ENCODE measurements around the gene TNFRSF14. TPM values are rescaled to one million over a fixed set of nuclear protein-coding genes. Genes with fewer than 3 reads are reported as not detected.
A peak's percentile ranks its signal among the peaks of the same experiment; 100 is the strongest.

Gene TNFRSF14
- total and polyA plus RNA-seq, 4 donors, result 33.9 to 137 (median 72.4) TPM

GRCh38 chr1:2612591-2613365 lies 56.6 kb downstream of the TNFRSF14 start:
- no peaks in the 10 kb centered on the region for H3K27me3 ChIP-seq (ENCODE audit: control insufficient read depth in 1 of 2, insufficient read depth in 2 of 2, low read length in 1 of 2)
- H3K4me3 ChIP-seq (ENCODE audit: low read length in 2 of 2), result no peak overlapping the region
- DNase-seq (peak; percentile 33 to 53), ATAC-seq (ENCODE audit: low FRiP score) (no peak)
- peaks cover 11% of the 10 kb centered on the region for H3K9me3 ChIP-seq (ENCODE audit: control insufficient read depth, low read length)
- intact Hi-C loops (cut with DNase I), result no loop called here
- H3K36me3 ChIP-seq (ENCODE audit: control insufficient read depth in 1 of 2, insufficient read depth in 2 of 2, low read length in 1 of 2), result no peaks in the 10 kb centered on the region
- H3K27ac ChIP-seq (ENCODE audit: low read depth in 1 of 2, low read length in 2 of 2), result no peak overlapping the region
- 87% methylated on average over 11 of the region's 11 CpGs for WGBS, 2 donors
- no peaks in the 10 kb centered on the region for H3K4me1 ChIP-seq (ENCODE audit: control insufficient read depth in 1 of 2, insufficient read depth in 2 of 2, low read length in 2 of 2)

Other genes starting within 250 kb of the TNFRSF14 start
- 10 to 100 TPM in 1 of 2 donors, 1 to 10 TPM in 1; 4.7 to 12.0 TPM for gene MORN1, start 164.8 kb upstream of the TNFRSF14 start, total RNA-seq
- gene MORN1, start 164.8 kb upstream of the TNFRSF14 start, polyA plus RNA-seq, result 1 to 10 TPM in 1 of 2 donors, under 1 TPM in 1; 0.50 to 9.0 TPM
- 10 to 100 TPM; 91.0 to 99.8 TPM for gene RER1, start 164.5 kb upstream of the TNFRSF14 start, total RNA-seq
- gene RER1, start 164.5 kb upstream of the TNFRSF14 start, polyA plus RNA-seq, result 10 to 100 TPM; 41.1 to 75.8 TPM
- gene PEX10, start 143.8 kb upstream of the TNFRSF14 start, total RNA-seq, result 10 to 100 TPM in 1 of 2 donors, 1 to 10 TPM in 1; 9.8 to 13.1 TPM
- 10 to 100 TPM in 1 of 2 donors, 1 to 10 TPM in 1; 4.0 to 15.3 TPM for gene PEX10, start 143.8 kb upstream of the TNFRSF14 start, polyA plus RNA-seq
- 1 to 10 TPM in 1 of 2 donors, under 1 TPM in 1; 0.71 to 1.6 TPM for gene PLCH2, start 80.1 kb upstream of the TNFRSF14 start, total RNA-seq
- not detected for gene PLCH2, start 80.1 kb upstream of the TNFRSF14 start, polyA plus RNA-seq
- gene PANK4, start 29.8 kb upstream of the TNFRSF14 start, total RNA-seq, result 10 to 100 TPM; 19.6 to 28.2 TPM
- 10 to 100 TPM in 1 of 2 donors, 1 to 10 TPM in 1; 5.5 to 22.2 TPM for gene PANK4, start 29.8 kb upstream of the TNFRSF14 start, polyA plus RNA-seq
- gene HES5, start 26.1 kb upstream of the TNFRSF14 start, total RNA-seq, result 1 to 10 TPM in 1 of 2 donors, under 1 TPM in 1; 0.36 to 2.1 TPM
- gene HES5, start 26.1 kb upstream of the TNFRSF14 start, polyA plus RNA-seq, result not detected
- 10 to 100 TPM in 1 of 2 donors, 1 to 10 TPM in 1; 7.1 to 15.1 TPM for gene PRXL2B, start 30.4 kb downstream of the TNFRSF14 start, total RNA-seq
- 1 to 10 TPM; 6.4 to 7.8 TPM for gene PRXL2B, start 30.4 kb downstream of the TNFRSF14 start, polyA plus RNA-seq
- 1 to 10 TPM in 1 of 2 donors, under 1 TPM in 1; 0.94 to 2.4 TPM for gene MMEL1, start 76.6 kb downstream of the TNFRSF14 start, total RNA-seq
- gene MMEL1, start 76.6 kb downstream of the TNFRSF14 start, polyA plus RNA-seq, result 1 to 10 TPM in 1 of 2 donors, under 1 TPM in 1; 0.63 to 1.8 TPM
- 1 to 10 TPM in 1 of 2 donors, under 1 TPM in 1; 0.55 to 1.3 TPM for gene TTC34, start 245.3 kb downstream of the TNFRSF14 start, total RNA-seq
- under 1 TPM in 1 of 2 donors, not detected in 1; 0.95 TPM for gene TTC34, start 245.3 kb downstream of the TNFRSF14 start, polyA plus RNA-seq